CD4-positive, alpha-beta T cell treated with Interleukin-15 for 4 hours (primary cell): ENCODE measurements around the gene DLG1.
"Not testable (repeated sequence)": the region's sequence is repeated elsewhere in the genome, so short reads cannot be mapped to it uniquely, and the experiment has no call there.

Source experiments
- DNase-seq: peaks from one replicate; pipeline ENCODE4 v3.0.0-alpha.2; 2020; ENCODE audit warnings: low spot score

DLG1 gene

DNA sequence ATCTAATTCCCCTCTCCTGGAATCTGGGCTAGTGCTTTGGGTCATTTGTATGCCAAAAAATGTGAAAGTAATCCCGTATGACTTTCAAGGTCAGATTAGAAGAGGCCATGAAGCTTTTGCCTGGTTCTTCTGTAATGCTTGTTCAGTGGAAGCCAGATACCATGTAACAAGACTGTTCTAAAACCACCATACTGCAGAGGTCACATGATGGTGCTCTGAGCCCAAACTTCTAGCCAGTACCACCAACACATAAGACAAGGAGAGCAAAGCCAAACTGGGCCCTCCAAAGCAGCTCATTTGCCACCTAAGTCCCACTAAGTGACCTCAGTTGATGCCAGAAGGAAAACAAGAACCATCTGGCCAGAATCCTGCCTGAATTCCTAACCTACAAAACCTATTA is 204.5 kb downstream of the DLG1 start:
- DNase-seq = no peak

DNA sequence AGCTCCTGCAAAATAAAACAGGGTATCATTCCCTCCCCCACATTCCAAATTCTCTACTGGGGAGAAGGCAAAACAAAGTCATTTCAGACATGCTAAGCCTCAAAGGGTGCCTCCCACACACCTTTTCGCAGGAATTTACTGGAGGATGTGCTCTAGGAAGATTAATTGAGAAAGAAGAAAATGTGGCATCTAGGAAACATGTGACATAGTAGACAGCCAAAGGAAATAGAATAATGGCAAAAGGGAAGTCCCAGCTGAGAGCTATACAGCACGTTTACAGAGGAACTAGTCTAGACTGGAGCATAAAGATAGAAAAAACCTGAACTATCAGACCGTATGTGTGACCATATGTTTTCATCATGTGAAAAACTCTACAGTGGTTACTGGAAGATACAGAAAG is 210.0 kb downstream of the DLG1 start:
- no peak for DNase-seq

DNA sequence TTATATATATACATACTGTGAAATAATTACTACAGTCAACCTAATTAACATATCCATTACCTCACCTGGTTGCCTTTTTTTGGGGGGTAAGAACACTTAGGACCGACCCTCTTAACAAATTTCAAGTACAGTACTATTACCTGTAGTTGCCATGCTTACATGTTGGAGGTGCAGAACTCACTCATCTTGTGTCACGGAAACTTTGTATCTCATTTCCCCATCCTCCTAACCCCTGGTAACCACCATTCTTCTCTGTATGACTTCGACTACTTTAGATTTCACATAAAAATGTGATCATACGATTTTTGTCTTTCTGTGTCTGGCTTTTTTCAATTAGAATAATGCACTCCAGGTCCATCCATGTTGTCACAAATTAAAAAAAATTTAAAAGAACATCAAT is 213.3 kb downstream of the DLG1 start:
- no peak for DNase-seq

DNA sequence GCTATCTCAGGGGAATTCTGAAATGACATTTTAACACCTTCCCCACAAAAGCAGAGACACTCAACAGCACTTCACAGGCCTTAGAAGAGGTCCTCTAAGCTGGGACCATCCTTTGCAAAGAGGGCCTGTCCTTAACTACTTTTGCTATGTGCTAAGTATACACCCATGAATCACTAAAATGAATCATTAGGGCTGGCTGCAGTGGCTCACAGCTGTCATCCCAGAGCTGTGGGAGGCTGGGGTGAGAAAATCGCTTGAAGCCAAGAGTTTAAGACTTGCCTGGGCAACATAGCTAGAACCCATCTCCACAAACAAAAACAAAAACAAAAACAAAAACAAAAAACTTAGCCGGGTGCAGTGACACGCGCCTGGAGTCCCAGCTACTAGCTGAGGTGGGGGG is 214.9 kb downstream of the DLG1 start:
- no peak for DNase-seq

DNA sequence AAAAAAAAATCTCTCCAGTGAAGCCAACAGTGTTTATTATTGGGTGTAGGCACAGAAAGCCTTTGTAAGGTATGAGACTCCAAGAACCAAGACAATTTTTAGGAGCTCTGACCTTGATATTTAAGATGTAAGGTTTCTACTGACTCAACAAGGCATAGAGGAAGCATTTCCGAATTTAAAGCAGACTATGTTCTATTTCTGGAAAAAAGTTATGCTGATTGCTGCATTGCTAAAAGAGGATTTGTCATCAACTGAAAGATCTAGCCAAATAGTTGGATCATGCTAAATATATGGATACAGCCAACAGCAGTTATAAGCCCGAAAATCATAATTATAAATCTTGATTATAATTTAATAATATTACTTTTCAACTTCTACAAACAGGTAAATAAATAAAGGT is 215.5 kb downstream of the DLG1 start:
- DNase-seq = no peak

DNA sequence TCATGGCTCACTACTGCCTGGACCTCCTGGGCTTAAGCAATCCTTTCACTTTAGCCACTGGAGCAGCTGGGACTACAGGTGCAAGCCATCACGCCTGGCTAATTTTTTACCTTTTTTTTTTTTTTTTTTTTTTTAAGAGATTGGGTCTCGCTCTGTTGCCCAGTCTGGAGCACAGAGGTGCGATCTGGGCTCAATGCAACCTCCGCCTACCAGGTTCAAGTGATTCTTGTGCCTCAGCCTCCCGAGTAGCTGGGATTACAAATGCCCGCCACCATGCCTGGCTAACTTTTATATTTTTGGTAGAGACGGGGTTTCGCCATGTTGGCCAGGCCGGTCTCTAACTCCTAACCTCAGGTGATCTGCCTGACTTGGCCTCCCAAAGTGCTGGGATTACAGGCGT is 218.1 kb downstream of the DLG1 start:
- DNase-seq = no peak

DNA sequence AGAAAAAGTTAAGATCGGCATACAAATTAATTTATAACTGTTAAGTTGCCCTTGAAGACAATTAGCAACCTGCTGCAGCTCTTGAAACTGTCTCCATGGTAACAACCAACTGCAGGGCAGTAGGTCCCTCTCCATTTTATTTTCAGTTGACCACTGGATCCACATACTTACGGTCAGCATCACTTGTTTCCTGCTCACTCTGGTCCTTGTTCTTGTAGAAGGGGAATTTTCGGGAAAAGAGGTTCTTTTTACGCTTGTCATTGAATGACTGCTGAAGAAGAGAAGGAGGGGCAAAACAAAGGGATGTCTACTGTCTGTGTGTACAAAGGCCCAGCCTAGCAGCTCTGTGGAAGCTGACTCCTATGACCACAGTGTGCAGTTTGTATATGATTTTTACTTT is 222.0 kb downstream of the DLG1 start:
- DNase-seq = no peak

DNA sequence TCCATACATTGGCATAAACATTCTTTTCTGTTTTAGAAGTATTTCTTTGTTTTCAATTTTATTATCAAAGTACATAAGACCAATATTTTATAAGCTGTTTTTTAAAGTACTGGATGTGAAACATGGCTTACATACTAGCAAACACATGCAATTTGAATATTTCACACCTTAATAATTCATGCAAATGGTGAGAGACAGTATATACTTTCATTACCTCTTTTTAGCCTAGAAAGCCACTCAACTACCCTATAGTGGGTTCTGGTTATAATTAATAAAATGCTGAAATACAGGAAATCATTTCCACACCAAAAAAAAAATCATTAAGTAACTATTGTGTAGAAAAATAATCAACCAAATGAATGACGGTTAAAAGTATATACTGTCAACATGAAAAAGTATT is 230.3 kb downstream of the DLG1 start:
- no peak for DNase-seq

DNA sequence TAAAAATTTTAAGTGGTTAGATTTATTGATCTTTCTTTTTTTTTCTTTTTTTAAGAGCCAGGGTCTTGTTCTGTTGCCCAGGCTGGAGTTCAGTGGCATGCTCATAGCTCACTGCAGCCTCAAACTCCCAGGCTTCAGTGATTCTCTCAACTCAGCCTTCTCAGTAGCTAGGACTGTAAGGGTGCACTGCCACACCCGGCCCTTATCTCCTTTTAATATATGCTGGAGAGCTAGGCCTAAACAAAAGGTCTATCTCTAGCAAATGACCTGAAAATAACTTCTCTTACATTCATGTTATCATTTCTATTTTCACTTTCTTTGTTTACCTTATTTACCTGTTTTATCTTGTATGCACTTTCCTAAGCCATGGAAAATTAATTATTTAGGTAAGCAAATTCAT is 233.6 kb downstream of the DLG1 start:
- no peak for DNase-seq

DNA sequence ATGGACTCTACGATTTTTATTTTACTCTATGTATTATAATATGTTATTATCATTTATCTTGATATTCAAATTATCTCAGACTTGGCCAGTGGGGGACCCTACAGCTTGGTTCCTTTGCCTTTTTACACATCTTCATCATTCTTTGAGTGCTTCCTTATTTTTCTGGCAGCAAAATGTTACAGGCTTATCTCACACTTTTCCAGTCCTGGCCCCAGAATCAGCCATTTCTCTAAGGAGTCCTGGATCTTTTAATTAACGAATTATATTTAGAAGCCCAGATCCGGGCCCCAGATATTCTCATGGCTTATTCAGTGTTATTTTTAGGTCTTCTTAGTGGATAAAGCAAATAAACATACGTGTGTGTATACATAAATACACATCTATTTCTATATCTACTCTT is 236.0 kb downstream of the DLG1 start:
- DNase-seq = no peak

DNA sequence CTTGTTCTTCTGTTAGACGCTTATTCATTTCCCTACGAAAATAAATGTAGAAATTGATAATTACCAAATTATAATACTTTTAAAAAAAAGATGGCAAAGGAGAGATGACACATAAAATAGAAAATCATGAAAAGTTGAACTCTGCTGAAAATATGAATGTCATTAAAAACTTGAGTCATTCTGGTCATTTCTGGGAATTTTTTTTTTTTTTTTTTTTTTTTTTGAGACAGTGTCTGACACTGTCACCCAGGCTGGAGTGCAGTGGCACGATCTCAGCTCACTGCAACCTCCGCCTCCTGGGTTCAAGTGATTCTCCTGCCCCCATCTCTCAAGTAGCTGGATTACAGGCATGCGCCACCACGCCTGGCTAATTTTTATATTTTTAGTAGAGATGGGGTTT is 246.8 kb downstream of the DLG1 start:
- DNase-seq = not testable (repeated sequence)

DNA sequence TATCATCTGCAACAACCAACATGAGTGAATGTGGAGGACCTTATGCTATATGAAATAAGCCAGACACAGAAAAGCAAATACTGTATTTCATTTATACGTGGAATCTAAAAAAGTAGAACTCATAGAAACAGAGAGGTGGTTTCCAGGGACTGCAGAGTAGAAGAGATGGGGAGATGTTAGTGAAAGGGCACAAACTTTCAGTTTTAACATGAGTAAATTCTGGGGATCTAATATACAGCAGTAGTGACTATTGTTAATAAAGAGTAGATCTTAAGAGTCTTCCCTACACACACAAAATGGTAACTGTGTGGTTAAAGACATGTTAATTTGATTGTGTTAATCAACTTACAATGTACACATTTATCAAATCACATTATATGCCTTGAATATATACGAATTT is 247.9 kb downstream of the DLG1 start:
- DNase-seq = no peak

DNA sequence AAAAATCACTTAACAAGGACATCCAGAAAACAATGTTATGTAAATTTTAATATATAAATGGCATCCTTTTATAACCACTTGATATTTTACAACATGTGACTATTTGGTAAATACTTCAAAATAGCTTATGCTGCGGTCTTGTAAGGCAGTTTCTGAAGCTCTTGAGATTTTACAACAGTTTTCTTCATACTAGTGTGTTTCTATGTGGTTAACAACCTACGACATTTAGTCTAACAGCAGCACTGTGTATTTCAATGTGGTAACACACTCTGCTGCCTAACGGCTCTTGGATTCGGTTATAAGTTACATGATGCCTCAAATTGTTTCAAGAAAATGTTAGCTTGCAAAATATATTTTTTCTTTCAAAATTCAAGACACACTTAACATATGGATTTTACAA is 255.9 kb downstream of the DLG1 start:
- DNase-seq = no peak

DNA sequence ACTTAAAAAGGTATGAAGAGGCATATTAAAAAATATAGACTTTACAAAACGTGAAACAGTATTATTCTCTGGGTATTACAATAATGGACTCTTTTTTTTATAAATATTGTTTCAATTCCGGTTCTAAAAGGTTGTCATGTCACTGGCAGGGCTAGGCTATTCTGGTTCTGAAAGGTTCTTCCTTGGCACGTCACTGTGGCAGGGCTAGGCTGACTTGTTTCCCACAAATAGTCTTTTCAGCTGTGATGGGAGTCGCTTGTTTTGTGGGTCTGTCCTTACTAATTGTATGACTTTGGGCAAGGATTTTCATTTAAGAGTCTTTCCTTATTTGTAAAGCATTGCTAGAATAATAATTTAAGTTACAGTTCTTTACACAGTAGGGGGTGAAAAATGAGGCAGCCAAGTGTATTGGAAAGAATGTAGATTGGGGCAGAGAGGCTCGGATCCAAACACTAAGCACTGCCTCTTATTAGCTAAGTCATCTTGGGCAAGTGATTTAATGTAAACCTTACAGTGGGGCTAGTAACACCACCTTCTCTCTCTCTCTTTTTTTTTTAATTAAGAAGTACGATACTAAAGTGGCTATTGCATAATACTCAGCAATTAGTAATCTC is 256.4 kb downstream of the DLG1 start:
- DNase-seq = no peak

DNA sequence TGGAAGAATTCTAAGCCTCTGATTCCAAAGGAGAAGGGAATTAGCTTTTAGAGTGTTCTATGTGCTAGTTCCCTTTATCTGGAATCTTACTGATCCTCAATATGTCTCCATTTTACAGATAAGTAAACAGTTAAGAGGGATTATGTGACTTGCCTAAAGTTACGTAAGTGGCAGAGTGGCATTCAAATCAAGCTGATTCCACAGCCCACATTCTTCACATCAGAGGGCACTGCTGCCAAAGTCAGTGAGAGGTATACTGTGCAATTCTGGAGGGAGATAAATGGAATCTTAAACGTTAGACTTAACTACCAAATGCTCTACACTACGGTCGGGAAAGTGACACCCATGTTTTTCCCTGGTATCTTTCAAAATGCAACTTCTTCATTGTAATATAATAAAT is 257.8 kb downstream of the DLG1 start:
- no peak for DNase-seq

DNA sequence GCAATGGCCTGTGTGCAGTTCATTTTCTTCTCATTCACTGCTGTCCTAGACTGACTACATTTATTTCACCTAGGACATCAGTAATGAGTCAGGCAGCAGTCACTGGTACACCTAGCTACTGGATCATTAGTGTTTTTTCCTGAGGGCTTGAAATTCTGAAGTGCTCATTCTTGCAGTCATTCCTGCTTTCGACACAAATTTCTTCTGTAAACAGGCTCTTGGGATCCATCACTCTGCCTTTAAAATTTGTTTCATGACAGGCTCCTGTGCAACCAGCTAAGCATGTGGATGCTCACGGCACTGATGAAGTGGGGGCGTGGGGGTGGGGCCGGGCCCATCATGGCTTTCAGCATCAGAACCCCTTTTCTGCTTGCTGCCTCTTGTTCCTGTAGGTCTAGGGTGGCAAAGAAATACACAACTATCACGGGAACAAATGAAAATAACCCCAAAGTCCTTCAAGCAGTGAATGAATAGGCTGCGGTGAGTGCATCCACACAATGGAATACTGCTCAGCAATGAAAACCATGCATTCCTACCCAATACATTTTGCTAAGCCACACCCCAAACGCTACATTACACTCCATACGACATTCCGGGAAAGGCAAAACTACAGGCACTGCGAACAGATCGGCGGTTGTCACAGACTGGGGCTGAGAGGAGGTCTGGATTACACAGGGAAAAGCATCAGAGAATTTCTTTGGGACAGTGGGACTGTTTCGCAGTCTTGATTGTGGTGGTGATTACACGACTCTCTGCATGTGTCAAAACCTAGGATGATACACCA is 259.5 kb downstream of the DLG1 start:
- no peak for DNase-seq

DNA sequence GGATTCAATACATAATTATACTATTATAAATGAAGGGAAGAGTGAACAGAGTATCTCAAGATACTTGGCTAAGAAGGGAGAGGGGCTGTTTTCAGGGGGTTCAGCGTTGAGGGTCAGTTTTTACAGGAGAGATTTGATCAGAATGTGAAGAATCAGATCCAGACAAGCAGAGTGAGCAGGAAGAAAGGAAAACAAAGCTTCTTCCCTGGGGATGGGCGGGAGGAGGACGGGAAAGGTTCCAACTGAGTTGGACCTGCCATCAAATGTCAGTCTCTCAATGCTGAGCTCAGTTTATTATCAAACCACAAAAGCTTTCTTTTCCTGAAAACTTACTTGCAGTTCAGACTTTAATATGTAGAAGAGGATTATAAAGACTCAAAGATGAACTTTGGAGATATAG is 262.8 kb downstream of the DLG1 start:
- no peak for DNase-seq

DNA sequence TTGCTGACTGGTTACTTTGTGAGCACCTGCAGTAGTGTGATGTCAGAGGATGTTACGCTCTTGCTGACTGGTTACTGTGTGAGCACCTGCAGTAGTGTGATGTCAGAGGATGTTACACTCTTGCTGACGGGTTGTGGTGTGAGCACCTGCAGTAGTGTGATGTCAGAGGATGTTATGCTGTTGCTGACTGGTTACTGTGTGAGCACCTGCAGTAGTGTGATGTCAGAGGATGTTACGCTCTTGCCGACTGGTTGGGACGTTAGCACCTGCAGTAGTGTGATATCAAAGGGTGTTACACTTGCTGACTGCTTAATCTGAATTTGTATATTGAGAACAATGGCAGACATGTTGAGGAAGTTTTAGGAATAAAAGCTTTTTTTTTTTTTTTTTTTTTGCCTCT is 263.6 kb downstream of the DLG1 start:
- not testable (repeated sequence) for DNase-seq

DNA sequence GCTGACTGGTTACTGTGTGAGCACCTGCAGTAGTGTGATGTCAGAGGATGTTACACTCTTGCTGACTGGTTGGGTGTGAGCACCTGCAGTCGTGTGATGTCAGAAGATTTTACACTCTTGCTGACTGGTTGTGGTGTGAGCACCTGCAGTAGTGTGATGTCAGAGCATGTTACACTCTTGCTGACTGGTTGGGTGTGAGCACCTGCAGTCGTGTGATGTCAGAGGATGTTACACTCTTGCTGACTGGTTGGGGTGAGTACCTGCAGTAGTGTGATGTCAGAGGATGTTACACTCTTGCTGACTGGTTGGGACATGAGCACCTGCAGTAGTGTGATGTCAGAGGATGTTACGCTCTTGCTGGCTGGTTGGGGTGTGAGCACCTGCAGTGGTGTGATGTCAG is 264.6 kb downstream of the DLG1 start:
- not testable (repeated sequence) for DNase-seq

DNA sequence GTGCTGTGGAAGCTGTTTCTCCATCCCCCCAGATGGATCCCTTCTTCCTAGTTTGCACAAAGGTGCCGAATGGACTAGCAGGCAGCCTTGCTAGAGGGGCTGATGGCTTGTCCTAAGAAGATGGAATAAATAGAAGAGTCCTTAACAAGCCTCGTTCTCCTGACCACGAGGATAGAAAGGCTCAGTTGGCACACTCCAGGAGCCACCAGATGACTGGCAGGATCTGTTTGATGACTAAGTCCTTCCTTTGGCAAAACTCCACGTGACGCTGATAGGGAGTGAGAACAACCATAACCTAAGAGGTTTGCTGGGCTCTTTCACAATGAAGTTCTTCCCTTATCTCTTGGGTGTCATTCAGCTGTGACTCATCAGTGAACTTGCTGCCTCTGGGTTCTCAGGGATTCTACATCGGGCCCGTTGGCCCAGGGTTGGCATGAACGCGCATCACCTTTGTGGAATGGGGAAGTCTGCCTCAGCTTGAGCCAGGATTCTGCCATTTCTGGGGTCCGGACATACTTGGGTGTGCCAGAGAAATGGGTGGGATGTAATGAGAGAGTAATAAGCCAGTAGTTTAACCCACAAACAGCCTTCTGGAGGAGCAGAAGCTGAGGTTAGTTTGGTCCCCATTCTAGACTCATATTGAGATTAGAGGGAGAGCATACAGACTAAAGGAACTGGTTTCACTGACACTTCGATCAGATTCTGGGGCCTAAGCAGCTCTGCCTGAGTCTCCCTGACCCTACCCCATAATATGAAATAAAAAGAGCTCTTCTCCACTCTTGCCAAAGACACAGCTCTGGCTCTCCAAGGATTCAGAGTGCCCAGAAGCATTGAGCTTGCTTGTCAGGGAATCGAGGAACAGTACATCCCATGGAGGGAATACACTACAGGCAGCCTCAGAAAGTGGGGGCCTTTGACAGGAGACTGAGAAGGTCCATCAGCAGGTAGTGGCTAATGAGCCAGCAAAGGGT is 266.8 kb downstream of the DLG1 start:
- peak; percentile 10 for DNase-seq

DNA sequence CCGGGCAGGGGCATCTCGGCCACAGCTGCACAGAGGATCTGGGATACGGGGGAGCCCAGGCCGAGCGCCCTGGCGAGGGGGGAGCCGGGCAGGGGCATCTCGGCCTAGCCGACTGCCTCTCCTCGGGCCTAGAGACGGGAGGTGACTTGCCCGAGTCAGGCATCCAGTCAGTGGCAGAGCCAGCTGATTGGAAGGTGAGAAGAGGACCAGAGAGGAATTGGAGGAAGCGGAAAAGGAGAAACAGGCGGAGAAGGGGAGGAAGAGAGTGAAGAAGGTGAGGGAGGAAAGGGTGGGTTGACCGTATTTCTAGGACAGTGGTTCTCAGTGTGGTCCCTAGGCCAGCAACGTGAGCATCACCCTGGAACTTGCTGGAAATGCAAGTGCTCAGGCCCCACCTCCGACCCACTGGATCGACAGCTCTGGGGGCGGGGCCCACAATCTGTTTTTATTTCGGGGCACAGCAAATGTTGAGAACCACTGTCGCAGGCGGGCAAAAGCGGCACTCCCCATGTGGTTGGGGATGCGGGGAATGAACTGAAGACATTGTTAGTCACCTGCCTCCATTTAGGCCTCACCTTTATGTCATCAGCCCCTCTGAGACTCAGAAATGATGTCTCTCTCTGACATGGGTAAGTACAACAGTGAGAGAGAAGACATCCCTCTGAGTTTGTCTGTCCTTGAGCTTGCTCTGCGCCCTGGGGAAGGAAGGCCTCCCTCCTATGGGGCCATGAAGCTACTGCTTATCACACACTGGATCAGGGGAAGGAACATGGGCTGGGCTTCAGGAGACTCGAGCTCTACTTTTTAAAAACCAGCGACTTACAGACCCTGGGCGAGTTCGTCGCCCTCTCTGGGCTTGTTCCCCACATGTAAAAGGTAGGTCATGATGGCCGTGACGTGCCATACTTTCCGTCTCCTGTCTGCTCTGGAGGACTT is 267.8 kb downstream of the DLG1 start:
- DNase-seq = no peak
